Nephron (organoid): Measurements from ENCODE around the gene IGIP.
A peak's percentile ranks its signal among the peaks of the same experiment; 100 is the strongest.

Source experiments
- H3K27ac Mint-ChIP-seq, 3 experiments: 2 replicates each; pipeline ENCODE4 v1.8.0; 2020; ENCODE audit warnings: mixed read lengths in 3 of 3, mild to moderate bottlenecking in 2 of 3, moderate library complexity in 1 of 3
- H3K27me3 Mint-ChIP-seq: 2 replicates; pipeline ENCODE4 v1.8.0; 2021; ENCODE audit warnings: low read depth, mild to moderate bottlenecking, moderate library complexity, mixed read lengths
- H3K36me3 Mint-ChIP-seq: 2 replicates; pipeline ENCODE4 v1.8.0; 2020; ENCODE audit warnings: low read depth, mixed read lengths
- H3K4me1 Mint-ChIP-seq: 2 replicates; pipeline ENCODE4 v1.8.0; 2020; ENCODE audit warnings: mixed read lengths
- H3K4me3 Mint-ChIP-seq, 3 experiments: 2 replicates each; pipeline ENCODE4 v1.8.0; 2020; ENCODE audit warnings: mild to moderate bottlenecking in 3 of 3, mixed read lengths in 3 of 3, moderate library complexity in 2 of 3
- H3K9me3 Mint-ChIP-seq: 2 replicates; pipeline ENCODE4 v1.8.0; 2020; ENCODE audit warnings: mixed read lengths
- CTCF ChIP-seq, 3 experiments: fragments of 200-600 bp; sonication (generic); IDR thresholded peaks; one replicate each; pipeline ENCODE4 v1.5.0; 2021; ENCODE audit warnings: antibody characterized with exemption in 3 of 3; ENCODE audit not compliant: unreplicated experiment in 3 of 3

Gene IGIP

GRCh38 chr5:140165923-140166270 is 40.2 kb downstream of the IGIP start:
- H3K36me3 Mint-ChIP-seq = no peaks in the 10 kb centered on the region
- TF ChIP-seq CTCF (IDR thresholded peaks at IDR 0.05; ENCODE audit: unreplicated experiment in 3 of 3) = no peak
- no peaks in the 10 kb centered on the region for H3K9me3 Mint-ChIP-seq
- no peak overlapping the region for H3K27ac Mint-ChIP-seq
- H3K4me3 Mint-ChIP-seq = no peak overlapping the region
- H3K4me1 Mint-ChIP-seq = no peaks in the 10 kb centered on the region
- H3K27me3 Mint-ChIP-seq = peaks cover 21% of the 10 kb centered on the region

- no peaks in the 10 kb centered on the region for H3K9me3 Mint-ChIP-seq
- TF ChIP-seq CTCF (IDR thresholded peaks at IDR 0.05; ENCODE audit: unreplicated experiment in 3 of 3) = no peak
- H3K4me1 Mint-ChIP-seq = no peaks in the 10 kb centered on the region
- H3K4me3 Mint-ChIP-seq = no peak overlapping the region
- H3K36me3 Mint-ChIP-seq = no peaks in the 10 kb centered on the region
- no peak overlapping the region for H3K27ac Mint-ChIP-seq
- H3K27me3 Mint-ChIP-seq = peaks cover 21% of the 10 kb centered on the region
These were observed 41.2 kb downstream of the IGIP start for GRCh38 chr5:140166911-140167310.

- Mint-ChIP-seq H3K4me3 (no peak overlapping the region), H3K9me3 (no peaks in the 10 kb centered on the region), H3K4me1 (no peaks in the 10 kb centered on the region), H3K27ac (no peak overlapping the region), H3K36me3 (no peaks in the 10 kb centered on the region), H3K27me3 (peaks cover 12% of the 10 kb centered on the region)
- no peak for TF ChIP-seq CTCF (IDR thresholded peaks at IDR 0.05; ENCODE audit: unreplicated experiment in 3 of 3)
These were observed 42.6 kb downstream of the IGIP start for GRCh38 chr5:140168371-140168770.

- Mint-ChIP-seq H3K27me3 (peaks cover 16% of the 10 kb centered on the region), H3K4me3 (no peak overlapping the region), H3K36me3 (no peaks in the 10 kb centered on the region), H3K4me1 (peaks cover 6% of the 10 kb centered on the region), H3K27ac (no peak overlapping the region), H3K9me3 (no peaks in the 10 kb centered on the region)
- no peak for TF ChIP-seq CTCF (IDR thresholded peaks at IDR 0.05; ENCODE audit: unreplicated experiment in 3 of 3)
These were observed 43.7 kb downstream of the IGIP start for GRCh38 chr5:140169410-140169809.

GRCh38 chr5:140172483-140172882 is 46.7 kb downstream of the IGIP start:
- Mint-ChIP-seq H3K36me3 (no peaks in the 10 kb centered on the region), H3K27me3 (peaks cover 9% of the 10 kb centered on the region), H3K27ac (no peak overlapping the region), H3K4me1 (peaks cover 26% of the 10 kb centered on the region), H3K4me3 (no peak overlapping the region), H3K9me3 (no peaks in the 10 kb centered on the region)
- TF ChIP-seq CTCF (IDR thresholded peaks at IDR 0.05; ENCODE audit: unreplicated experiment in 3 of 3) = no peak

GRCh38 chr5:140174014-140174413 is 48.3 kb downstream of the IGIP start:
- Mint-ChIP-seq H3K9me3 (no peaks in the 10 kb centered on the region), H3K27me3 (peaks cover 9% of the 10 kb centered on the region), H3K4me3 (peak overlapping the region; percentile 94 to 96 (median 95))

More at GRCh38 chr5:140174014-140174413, 48.3 kb downstream of the IGIP start:
- no peak for TF ChIP-seq CTCF (IDR thresholded peaks at IDR 0.05; ENCODE audit: unreplicated experiment in 3 of 3)
- Mint-ChIP-seq H3K4me1 (peaks cover 33% of the 10 kb centered on the region), H3K36me3 (no peaks in the 10 kb centered on the region), H3K27ac (peak overlapping the region; percentile 89 to 97 (median 97))
